HG03060 (cell line): ENCODE results near the gene RFX8.
"Not testable (repeated sequence)": the region's sequence is repeated elsewhere in the genome, so short reads cannot be mapped to it uniquely, and the experiment has no call there.

Experiments
- ATAC-seq: cut with Tn5 transposase; IDR thresholded peaks from one replicate; pipeline ENCODE4 v1.9.1; 2021; ENCODE audit warnings: low read depth, moderate number of reproducible peaks; ENCODE audit not compliant: unreplicated experiment

RFX8 gene

DNA sequence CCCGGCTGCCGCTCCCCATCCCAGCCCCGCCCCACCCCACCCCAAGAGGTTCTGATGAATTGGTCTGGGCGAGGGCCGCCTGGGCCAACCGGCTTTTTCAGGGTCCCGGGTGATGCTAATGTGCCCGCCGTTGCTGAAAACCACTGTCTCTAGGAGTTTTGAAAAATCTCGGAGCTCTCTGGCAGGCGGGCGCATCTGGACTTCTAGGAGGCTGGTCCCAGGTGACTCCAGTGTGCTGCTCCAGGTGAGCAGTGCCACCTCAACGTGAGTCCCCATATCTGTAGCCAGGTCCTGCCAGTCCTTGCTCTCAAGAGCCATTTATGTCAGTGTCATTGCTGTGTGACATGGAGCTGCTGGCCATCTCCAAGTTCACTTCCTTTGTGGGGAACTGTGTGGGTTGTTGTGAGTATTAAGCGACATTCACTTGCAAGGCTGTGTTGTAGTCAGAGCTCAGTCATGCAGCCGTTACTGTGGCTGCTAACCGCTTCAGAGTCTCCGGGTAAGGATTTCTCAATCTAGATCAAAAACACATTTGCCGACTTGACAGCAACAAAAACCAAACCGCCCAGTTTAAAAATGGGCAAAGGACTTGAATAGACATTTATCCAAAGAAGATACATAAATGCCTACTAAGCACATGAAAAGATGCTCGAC, at the start of gene RFX8:
Gene RFX8 (minus strand): TSS at position 382 of the 654 bp plus-strand sequence. CDS start 8,264 bp downstream, outside the sequence.
- no peak for ATAC-seq

DNA sequence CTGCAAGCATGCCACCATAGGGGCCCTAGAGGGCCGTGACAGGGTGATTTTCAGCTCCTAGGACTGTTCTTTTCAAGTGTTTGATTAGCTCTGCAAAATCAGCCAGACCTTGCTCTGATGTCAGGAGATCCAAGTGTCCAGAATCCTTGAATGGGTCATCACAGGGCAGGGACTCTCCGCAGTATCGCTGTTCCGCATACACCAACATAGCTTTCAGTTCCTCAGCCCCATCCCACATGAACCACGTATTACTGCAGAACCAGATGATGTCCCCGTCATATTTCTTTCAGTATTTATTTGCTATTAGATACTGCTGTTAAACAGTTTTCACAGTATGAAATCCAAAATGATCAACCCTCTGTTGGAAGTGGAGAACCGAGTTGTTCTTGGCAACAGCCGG, 46.6 kb upstream of the RFX8 start:
- ATAC-seq: no peak

DNA sequence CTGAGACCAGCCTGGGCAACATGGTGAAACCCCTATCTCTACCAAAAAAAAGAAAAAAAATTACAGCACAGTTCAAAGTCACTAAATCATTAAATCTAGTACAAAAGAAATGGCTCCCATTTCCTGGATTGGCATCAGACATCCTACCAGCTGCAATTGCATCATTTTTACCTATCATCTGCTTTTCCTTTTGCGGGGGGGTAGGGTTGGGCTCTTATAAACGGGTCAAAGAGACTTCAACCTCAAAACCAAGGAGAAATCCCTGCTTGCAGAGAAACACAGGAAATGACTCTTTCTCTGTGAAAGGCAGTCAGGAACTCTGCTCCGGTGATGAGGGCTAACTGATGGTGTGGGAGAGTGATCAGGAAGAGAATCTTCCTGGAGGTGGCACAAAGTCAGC, 45.3 kb upstream of the RFX8 start:
- ATAC-seq: no peak

DNA sequence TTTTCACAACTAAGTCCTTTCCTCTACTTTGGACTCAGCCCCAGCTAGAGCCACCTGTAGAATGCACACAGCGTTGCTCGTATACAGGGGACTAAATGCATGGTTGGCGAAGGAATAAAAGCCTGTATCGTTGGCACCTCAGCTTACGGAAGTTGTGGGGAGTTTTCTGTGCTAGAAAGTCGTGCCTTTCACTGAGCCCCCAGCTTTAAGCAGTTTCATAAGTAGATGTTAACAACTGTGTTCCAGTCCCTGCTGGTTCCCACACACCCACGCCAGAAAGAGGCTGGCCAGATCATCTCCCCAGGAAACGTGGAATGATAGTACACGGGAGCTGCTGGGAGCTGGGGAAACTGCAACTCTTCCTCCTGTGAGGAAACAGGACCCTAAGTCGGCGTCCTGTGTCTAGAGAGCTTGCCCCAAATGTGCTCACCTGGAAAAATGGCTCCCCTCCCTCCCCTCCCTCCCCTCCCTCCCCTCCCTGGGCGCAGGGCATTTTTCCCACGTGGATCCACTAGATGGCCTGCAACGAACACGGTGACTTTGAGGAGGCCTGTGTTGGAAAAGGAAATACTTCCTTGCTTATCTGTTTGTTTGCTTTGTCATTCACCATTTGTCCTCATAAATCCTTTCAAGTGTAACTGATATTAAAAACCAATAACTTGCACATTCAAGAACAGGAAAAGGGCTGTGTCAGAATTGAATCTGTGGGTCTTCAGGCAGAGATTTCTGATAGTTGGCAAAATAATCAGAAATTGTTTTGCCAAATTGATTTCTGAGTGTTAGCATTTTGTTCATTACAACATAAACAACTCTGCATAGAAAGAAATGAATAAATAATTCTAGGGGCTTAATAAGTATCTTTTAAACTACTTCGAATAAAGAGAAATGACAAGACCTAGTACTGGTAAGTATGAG, 43.9 kb upstream of the RFX8 start:
- no peak for ATAC-seq

GRCh38 chr2:101517758-101518271, 42.9 kb upstream of the RFX8 start:
- no peak for ATAC-seq

DNA sequence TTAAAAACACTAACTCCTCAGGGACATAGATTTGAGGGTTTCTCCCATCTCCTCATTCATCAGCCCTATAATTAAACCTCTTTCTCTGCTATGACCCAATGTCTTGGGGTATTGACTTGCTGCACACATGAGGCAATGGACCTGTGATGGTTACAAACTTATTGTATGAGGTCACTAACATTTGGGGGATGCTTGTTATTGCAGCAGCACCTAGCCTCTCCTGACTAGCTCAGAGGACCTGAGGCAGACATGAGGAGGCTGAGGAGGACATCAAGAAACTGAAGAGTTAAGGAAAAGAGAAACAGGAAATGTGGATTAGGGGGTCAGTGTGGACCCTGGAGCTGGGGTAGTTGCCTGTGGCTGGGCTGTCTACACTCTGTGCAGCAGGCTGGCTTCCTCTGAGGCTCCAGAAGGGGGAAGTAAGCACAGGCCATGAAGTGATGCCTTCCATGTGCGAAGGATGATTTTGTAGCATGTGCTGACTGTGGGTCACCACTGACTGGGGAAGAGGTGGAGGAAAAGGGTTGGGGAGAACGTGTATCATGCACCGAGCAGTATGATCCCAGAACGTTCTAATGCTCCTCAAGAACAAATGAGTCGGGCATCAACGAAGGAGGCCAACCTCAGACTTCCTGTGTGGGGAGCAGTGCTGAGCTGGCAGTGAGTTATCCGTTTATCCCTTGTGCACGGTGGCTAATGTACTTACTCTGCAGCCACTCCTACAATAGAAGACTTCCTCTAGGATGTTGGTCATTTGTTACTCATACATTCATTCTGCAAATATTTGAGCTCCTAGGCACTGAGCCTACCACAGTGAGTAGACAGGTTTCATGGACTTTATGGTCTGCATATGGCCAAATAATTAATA, 42.1 kb upstream of the RFX8 start:
- no peak for ATAC-seq

- ATAC-seq: no peak
Observed at GRCh38 chr2:101516349-101516748, 41.4 kb upstream of the RFX8 start.

GRCh38 chr2:101515477-101515876, 40.6 kb upstream of the RFX8 start:
- ATAC-seq: no peak

DNA sequence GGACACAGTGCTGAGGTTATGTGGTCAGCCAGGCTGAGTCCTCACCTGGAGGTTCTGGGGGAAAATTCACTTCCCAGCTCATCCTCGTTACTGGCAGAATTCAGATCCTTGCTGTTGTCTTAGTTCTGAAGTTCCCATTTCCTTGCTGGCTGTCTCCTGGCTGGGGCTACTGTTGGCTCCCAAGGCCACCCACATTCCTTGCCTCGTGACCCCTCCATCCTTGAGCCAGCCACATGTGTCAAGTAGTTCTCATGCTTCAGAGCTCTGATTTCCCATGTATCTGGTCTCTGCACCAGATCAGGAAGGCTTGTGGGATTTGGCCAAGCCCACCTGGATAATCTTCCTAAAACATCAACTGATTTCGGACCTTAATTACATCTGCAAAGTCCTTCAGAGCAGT, 38.1 kb upstream of the RFX8 start:
- no peak for ATAC-seq

GRCh38 chr2:101511381-101511780, 36.5 kb upstream of the RFX8 start:
- ATAC-seq: no peak

DNA sequence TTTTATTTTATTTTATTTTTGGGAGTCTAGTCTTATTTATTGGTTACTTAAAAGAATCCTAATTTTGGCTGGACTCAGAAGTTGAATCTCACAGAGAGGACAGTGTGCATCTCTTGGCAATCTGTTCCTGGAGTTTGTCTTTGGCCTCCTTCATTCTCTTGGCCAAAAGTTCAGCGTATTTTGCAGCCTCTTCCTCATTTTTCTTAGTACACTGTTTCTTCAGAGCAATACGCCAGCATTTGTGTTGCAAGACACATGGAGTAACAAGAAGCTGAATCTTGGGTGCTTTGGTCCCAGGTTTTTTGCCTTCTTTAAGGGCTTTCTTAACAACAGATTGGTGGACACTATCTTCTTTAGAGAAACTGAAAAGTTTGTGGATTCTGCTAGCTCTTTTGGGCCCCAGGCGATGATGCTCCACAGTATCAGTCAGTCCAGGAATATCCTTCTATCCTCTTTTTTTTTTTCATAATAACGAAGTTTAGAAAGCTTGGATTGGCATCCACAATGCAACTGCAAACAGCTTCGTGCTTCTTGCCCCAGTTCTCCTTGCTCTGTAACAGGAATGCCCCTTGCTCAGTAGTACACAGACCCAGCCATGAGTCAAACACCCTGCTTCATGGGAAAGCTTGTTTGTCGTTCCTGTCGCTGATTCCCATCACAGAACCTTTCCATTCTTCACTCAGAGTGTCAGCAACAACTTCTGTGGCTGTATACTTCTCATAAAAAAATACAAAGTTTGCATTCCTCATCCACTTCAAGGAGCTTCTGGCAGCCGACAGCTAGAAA, 34.8 kb upstream of the RFX8 start:
- no peak for ATAC-seq

DNA sequence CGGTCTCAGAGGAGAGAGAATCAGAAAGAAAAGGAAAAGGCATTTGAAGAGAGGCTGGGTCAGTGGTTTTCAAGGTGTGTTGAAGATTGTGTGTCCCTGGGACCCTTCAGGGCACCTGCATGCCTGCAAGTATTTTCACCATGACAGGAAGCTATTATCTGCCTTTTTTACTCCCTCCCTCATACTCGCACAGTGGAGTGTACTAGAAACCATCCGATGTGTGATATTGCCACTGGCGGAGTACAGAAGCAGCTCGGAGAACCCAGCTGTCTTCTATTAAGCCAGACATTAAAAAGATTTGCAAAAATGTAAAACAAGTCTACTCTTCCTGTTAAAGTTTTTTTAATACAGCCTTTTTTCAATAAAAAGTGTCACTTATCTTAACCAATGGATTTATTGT, 33.7 kb upstream of the RFX8 start:
- no peak for ATAC-seq

GRCh38 chr2:101505276-101505675, 30.4 kb upstream of the RFX8 start:
- not testable (repeated sequence) for ATAC-seq

DNA sequence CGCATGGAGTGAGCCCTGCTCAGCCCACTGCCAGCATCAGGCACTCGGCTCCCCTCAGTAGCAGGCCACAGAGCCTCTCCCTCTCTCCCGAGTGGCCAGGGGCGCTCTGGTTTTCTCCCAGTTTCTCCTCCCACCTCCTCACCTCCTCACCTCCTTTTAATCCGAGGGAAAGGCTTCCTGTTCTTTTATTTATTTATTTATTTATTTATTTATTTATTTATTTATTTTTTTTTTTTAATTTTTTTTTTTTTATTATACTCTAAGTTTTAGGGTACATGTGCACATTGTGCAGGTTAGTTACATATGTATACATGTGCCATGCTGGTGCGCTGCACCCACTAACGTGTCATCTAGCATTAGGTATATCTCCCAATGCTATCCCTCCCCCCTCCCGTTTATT, 29.8 kb upstream of the RFX8 start:
- not testable (repeated sequence) for ATAC-seq

- no peak for ATAC-seq
Observed at GRCh38 chr2:101502095-101502494, 27.2 kb upstream of the RFX8 start.

DNA sequence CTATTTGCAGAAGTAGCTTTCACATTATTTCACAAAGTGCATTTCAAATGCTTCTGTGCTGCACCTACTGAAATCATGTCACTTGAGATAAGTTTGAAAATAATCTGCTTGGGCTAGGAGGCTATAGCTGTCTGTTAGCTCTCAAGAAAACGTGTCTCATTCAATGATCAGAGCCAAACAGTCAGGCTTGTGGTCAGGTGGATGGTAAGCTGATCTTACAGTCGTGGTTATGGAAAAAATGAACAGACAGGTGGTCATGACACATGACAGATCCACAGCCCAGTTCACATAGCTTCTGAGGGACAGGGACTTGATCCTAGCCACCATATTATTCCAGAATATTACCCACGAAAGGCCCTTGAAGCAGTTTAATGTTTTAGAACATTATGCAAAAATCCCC, 26.5 kb upstream of the RFX8 start:
- no peak for ATAC-seq

GRCh38 chr2:101500860-101501259, 25.9 kb upstream of the RFX8 start:
- ATAC-seq: no peak

- no peak for ATAC-seq
Observed at GRCh38 chr2:101500180-101500579, 25.3 kb upstream of the RFX8 start.

- ATAC-seq: no peak
Observed at GRCh38 chr2:101496279-101496678, 21.4 kb upstream of the RFX8 start.

- no peak for ATAC-seq
Observed at GRCh38 chr2:101492936-101493473, 18.1 kb upstream of the RFX8 start.
